HG03558 (cell line): ENCODE results near the gene PRR19.
A peak's percentile ranks its signal among the peaks of the same experiment; 100 is the strongest.

ENCODE experiments used
- ATAC-seq: cut with Tn5 transposase; IDR thresholded peaks from one replicate; pipeline ENCODE4 v1.9.1; 2021; ENCODE audit warnings: moderate number of reproducible peaks; ENCODE audit not compliant: unreplicated experiment; ENCODE audit errors: extremely low read depth

Gene PRR19

DNA sequence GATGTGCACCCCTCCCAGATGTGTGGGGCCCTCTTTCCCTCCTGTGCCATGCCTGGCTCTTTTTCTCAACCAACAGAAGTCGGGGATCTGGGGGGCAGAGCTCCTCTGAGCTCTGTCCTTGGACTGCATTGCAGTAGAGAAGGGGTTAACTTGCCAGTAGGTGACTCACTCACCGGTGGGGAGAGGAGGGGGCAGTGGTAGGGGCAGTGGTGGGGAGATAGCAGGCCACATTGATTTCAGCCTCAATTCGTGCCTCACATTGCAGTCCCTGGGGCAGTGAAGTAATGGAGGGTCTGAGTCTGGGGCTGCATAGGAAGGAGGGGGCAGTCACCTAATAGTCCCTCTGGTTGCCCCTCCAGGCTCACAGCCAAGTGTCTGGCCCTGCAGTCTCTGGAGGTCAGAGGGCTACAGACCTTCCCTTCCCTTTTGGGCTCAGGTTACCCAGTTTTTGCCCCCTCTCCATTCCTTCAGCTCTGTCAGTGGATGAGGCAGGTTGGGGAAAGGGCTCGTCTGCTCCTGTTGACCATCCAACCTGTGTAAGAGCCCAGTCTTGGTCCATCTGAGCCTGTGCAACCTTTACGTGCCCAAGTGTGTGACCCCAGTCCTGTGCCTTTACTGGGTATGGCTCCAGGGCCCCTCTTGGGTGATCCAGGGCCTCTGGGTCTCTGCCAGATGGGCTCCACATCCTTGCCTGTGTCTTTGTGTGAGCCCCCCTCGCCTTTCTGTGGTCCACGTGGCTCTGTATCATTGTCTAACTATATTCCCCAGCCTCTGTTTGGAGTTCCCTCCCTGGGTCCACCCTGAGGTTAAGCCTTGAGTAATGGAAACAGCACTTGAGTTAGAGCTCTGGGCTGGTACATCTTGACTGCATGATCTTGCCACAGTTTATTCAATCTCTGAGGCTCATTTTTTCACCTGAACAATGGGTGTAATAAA, 19.8 kb upstream of the PRR19 start:
- ATAC-seq, result no peak

DNA sequence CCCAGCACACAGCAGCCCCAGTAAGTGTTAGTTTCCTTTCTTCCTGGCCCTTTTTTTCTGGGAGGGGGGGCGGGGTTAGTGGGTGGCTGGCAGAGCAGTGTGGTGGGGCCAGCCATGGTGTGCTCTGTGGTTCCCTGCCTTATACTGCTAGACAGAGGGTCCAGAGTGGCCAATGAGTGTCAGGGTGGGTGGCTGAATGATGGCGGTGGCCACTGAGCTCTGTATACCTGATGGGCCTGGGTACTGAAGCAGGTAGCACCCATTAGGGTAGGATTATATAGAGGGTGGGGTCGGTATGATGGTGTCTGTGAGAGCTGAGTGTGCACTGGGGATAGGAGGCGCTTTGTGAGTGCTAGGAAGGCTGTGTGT, 19.1 kb upstream of the PRR19 start:
- ATAC-seq, result no peak

DNA sequence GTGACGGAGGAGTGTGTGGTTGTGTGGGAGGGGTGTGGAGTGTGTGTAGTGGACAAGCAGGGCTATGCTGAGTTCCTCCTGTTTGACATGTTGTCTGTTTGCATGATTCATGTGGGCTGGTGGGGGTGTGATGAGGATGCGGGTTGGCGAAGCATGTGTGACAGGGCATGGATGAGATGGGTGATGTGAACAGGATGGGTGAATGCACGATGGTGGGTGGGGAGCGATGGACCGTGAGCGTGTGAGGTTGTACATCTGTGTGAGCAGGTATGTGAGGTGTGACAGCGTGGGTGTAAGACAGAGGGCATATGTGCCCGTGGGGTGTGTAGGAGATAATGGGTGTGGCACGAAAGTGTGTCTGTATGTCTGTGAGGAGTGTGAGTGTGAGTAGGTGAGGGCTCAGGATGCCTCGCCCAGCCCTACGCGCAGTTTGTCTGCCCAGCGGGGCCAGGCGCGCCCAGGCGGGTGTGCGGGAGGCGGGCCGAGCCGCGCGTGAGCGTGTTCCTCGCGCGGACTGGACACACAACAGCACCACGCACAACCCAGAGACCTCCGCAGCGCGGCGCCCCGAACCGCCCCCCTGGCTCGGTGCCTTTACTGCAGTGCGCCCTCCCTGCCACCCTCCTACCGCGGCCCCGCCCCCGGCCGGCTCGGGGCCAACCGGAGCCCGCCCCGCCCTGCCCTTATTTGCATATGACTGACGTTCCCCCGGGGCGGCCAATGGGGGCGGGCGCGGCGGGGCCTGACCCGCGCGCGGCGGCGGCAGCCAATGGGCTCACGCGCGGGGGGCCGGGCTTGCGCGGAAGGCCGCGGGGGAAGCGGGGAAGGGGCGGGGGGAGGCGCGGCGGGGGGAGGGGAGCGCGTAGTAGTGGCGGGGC, 18.5 kb upstream of the PRR19 start:
- ATAC-seq, result peak; percentile 13

GRCh38 chr19:42284066-42284501, 17.8 kb upstream of the PRR19 start:
- ATAC-seq, result peak; percentile 20

DNA sequence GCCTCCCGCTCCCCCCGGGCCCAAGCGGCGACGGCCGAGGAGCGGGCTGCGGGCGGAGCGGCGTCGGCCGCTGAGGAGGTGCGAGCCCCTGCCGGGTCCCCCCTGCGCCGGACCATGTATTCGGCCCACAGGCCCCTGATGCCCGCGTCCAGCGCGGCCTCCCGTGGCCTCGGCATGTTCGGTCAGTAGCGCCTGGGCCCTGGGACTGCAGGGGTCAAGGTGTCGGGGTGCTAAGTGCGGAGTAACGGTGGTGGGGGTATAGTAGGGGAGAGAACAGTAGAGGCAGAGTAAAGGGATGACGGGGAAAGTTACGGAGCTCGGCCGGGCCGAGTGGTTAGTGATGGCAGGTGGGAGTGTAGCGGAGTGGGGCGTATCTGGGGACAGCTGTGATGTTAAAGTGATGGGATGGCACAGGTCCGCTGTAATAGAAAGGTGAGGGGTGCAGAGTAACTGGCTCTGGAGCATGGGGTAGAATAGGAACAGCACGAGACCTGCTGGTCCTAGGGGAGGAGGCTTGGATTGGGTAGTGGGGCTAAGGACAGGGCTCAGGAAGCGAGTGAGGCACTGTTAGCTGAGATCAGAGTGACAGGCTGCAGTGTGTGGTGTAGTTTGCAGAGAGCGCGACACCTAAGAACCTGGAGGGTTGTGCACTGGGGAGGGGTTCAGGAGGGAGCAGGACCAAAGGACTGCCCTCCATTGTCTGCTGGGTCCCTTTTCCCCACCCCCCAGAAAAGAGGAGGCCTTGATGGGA, 17.2 kb upstream of the PRR19 start:
- ATAC-seq, result no peak

DNA sequence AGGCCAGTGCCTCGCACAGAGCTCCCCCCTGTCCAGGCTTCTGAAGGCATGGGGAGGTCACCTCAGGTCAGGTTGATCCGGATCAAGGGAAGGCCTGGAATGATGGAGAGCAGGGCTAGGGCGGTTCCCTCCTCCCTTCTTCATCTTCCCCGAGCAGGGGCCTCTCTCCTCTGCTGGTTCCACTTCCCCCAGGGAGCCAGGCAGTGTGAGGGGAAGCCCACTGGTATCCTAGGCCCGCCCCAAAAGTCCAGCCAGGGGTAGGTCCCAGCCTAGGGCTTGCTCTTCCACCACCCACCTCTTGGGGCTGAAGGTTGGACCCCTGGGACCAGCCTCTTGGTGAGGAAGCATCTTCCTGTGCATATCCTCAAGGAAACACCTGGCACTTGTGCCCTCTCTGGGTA, 16.4 kb upstream of the PRR19 start:
- ATAC-seq, result no peak

GRCh38 chr19:42285988-42286348, 16.0 kb upstream of the PRR19 start:
- no peak for ATAC-seq

DNA sequence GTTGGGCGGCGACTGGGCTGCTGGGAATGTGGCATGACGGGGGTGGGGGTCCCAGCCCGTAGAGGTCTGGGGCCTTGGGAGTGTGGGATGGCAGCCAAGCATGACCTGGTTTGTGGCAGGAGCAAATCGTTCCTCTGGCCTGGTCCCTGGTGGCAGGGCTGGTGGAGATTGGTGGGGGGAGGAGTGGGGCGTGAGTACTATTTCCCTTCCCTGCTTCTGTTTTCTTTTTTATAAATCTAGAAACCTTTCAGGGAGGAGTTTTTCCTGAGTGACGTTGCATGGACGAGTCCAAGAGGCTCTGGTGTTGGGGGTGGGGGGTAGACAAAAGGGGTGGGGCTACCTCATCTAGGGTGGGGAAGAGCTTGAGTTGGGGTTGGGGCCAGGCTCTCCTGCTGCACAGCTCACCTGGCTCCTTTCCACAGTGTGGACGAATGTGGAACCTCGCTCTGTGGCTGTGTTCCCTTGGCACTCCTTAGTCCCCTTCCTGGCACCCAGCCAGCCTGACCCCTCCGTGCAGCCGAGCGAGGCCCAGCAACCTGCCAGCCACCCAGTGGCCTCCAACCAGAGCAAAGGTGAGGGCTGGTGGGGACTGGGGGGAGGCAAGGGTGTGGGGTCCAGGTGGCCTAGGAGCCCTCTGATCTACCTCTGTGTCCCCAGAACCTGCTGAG, 15.4 kb upstream of the PRR19 start:
- no peak for ATAC-seq

GRCh38 chr19:42287017-42287826, 14.7 kb upstream of the PRR19 start:
- no peak for ATAC-seq

DNA sequence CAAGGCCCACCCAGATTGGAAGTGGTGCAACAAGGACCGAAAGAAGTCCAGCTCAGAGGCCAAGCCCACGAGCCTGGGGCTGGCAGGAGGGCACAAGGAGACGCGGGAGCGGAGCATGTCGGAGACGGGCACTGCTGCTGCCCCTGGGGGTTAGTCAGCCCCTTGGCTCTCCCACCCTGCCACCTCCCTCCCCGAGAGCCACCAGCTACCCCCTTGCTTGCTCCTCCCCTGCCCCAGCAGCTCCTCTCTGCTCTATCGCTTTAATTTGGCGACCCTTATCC, 14.2 kb upstream of the PRR19 start:
- ATAC-seq, result no peak

DNA sequence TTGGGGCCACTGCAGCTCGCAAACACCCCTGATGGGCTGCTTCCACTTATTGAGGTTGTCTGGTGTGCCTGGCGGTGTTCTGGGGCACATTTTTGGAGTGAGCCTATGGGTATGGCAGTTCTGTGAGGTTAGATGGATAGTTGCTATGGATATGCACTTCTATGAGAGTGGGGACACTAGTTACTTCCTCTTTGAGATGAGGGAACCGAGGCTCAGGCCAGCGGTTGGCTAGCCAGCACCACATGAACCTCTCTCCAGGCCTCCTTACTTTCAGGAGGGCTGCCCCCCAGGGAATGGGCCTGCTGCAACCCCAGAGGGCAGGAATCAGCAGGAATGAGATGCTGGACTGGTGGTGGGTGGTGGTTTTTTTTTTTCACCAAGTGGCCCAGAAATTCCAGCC, 13.5 kb upstream of the PRR19 start:
- no peak for ATAC-seq

DNA sequence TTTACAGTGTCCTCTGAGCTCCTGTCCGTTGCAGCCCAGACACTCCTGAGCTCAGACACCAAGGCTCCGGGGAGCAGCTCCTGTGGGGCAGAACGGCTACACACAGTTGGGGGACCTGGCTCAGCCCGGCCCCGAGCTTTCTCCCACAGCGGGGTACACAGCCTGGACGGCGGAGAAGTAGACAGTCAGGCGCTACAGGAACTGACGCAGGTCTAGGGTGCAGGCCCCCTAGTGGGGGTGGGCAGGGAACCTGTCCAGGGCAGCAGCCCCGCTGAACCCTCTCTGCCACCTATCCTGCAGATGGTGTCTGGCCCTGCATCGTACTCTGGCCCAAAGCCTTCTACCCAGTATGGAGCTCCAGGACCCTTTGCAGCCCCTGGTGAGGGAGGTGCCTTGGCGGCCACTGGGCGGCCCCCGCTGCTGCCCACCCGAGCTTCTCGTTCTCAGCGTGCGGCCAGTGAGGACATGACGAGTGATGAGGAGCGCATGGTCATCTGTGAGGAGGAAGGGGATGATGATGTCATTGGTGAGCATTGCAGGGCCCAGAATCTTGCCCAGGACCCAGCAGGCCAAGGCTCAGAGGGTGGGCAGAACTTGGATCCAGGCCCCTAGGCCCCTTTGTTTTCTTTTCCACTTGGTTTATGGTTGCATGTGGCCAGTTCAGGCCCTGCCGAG, 12.9 kb upstream of the PRR19 start:
- ATAC-seq, result no peak

- ATAC-seq, result no peak
Observed at GRCh38 chr19:42289556-42290041, 12.3 kb upstream of the PRR19 start.

GRCh38 chr19:42290136-42290522, 11.8 kb upstream of the PRR19 start:
- ATAC-seq, result no peak

DNA sequence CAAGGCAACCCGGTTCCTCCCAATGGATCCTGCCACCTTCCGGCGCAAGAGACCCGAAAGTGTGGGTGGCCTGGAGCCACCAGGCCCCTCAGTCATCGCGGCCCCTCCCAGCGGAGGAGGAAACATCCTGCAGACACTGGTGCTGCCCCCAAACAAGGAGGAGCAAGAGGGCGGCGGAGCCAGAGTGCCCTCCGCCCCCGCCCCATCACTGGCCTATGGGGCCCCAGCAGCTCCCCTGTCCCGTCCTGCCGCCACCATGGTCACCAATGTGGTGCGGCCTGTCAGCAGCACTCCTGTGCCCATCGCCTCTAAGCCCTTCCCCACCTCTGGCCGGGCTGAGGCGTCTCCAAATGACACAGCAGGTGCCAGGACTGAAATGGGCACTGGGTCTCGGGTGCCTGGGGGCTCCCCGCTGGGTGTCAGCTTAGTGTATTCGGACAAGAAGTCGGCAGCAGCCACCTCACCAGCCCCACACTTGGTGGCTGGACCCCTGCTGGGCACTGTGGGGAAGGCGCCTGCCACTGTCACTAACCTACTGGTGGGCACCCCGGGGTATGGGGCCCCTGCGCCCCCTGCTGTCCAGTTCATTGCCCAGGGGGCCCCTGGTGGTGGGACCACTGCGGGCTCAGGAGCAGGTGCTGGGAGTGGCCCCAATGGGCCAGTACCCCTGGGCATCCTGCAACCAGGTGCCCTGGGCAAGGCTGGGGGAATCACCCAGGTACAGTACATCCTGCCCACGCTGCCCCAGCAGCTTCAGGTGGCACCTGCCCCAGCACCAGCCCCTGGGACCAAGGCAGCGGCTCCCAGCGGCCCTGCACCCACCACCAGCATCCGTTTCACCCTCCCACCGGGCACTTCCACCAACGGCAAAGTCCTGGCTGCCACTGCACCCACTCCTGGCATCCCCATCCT, 11.2 kb upstream of the PRR19 start:
- ATAC-seq, result no peak

DNA sequence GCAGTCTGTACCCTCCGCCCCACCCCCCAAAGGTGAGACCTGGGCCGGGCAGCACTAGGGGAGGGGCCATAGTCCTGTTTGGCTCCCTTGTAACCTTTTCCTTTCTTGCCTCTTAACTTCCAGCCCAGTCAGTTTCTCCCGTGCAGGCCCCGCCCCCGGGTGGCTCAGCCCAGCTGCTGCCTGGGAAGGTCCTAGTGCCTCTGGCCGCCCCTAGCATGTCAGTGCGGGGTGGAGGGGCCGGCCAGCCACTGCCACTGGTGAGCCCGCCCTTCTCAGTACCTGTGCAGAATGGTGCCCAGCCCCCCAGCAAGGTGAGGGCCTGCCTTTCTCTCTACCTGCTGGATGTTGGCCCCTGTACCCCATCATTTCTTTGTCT, 10.5 kb upstream of the PRR19 start:
- no peak for ATAC-seq

GRCh38 chr19:42292042-42292960, 9.6 kb upstream of the PRR19 start:
- no peak for ATAC-seq
